ENCODE data around the gene SFSWAP. TPM values are rescaled to one million over a fixed set of nuclear protein-coding genes. Genes with fewer than 3 reads are reported as not detected.

SFSWAP gene
- total and polyA plus RNA-seq, 12 donors = 14.0 to 94.0 (median 29.1) TPM

- intact Hi-C loops (cut with DNase I) = no loop called here
- H3K36me3 ChIP-seq (replicated peaks in 1 of 2) = no peaks in the 10 kb centered on the region
- H3K27ac ChIP-seq = no peak overlapping the region
- no peaks in the 10 kb centered on the region for H3K9me3 ChIP-seq (replicated peaks in 1 of 3)
- no peak for TF ChIP-seq POLR2A (IDR thresholded peaks at IDR 0.05)
- no peak for TF ChIP-seq CTCF (IDR thresholded peaks at IDR 0.05)
- H3K4me3 ChIP-seq = peak overlapping the region in 1 of 4 donors; percentile 51
- 1 to 2% methylated on average over 50 to 64 of the region's 64 CpGs; no CpG with 5 or more reads in 2 of the 4 donors for WGBS, 4 donors
- H3K4me1 ChIP-seq (replicated peaks in 1 of 2) = peaks cover 4 to 30% of the 10 kb centered on the region in 2 donors
- DNase-seq = no peak
- peaks cover 52% of the 10 kb centered on the region for H3K27me3 ChIP-seq
Measured at GRCh38 chr12:131828671-131829355, 117.9 kb downstream of the SFSWAP start.

- intact Hi-C loops (cut with DNase I) = no loop called here
- Histone ChIP-seq H3K4me3 (peak overlapping the region in 1 of 4 donors; percentile 51), H3K27ac (no peak overlapping the region), H3K27me3 (peaks cover 55% of the 10 kb centered on the region), H3K9me3 (replicated peaks in 1 of 3) (no peaks in the 10 kb centered on the region), H3K36me3 (replicated peaks in 1 of 2) (no peaks in the 10 kb centered on the region), H3K4me1 (replicated peaks in 1 of 2) (peaks cover 4 to 30% of the 10 kb centered on the region in 2 donors)
- no peak for DNase-seq
- 15 to 19% methylated on average over 27 of the region's 27 CpGs; no CpG with 5 or more reads in 2 of the 4 donors for WGBS, 4 donors
- TF ChIP-seq POLR2A (IDR thresholded peaks at IDR 0.05) = no peak
- no peak for TF ChIP-seq CTCF (IDR thresholded peaks at IDR 0.05)
Measured at GRCh38 chr12:131829356-131829747, 118.5 kb downstream of the SFSWAP start.

- Histone ChIP-seq H3K27me3 (peaks cover 58% of the 10 kb centered on the region), H3K4me3 (peak overlapping the region in 1 of 4 donors; percentile 38), H3K4me1 (replicated peaks in 1 of 2) (peaks cover 4 to 30% of the 10 kb centered on the region in 2 donors), H3K36me3 (replicated peaks in 1 of 2) (no peaks in the 10 kb centered on the region), H3K27ac (peak overlapping the region in 2 of 5 donors; percentile 17 to 50), H3K9me3 (replicated peaks in 1 of 3) (no peaks in the 10 kb centered on the region)
- DNase-seq = peak in 1 of 7 donors; percentile 14
- intact Hi-C loops (cut with DNase I) = loop anchor here in 1 of 2 donors (5.0 kb wide), 1 partner anchor 728 kb away; no protein-coding TSS in a partner anchor
- TF ChIP-seq CTCF (IDR thresholded peaks at IDR 0.05) = no peak
- no peak for TF ChIP-seq POLR2A (IDR thresholded peaks at IDR 0.05)
- 20 to 46% (median 22%) methylated on average over 1 to 28 of the region's 28 CpGs for WGBS, 4 donors
Measured at GRCh38 chr12:131829791-131830334, 119.0 kb downstream of the SFSWAP start.

- Histone ChIP-seq H3K9me3 (replicated peaks in 1 of 3) (no peaks in the 10 kb centered on the region), H3K4me3 (peak overlapping the region in 2 of 4 donors; percentile 1 to 38), H3K36me3 (replicated peaks in 1 of 2) (no peaks in the 10 kb centered on the region), H3K4me1 (replicated peaks in 1 of 2) (peaks cover 4 to 30% of the 10 kb centered on the region in 2 donors), H3K27me3 (peaks cover 63% of the 10 kb centered on the region), H3K27ac (peak overlapping the region in 2 of 5 donors; percentile 17 to 50)
- 0 to 1% (median 0%) methylated on average over 12 to 50 of the region's 50 CpGs; no CpG with 5 or more reads in 1 of the 4 donors for WGBS, 4 donors
- TF ChIP-seq CTCF (IDR thresholded peaks at IDR 0.05) (peak in 5 of 6 experiments; percentile 14 to 59 (median 23)), POLR2A (IDR thresholded peaks at IDR 0.05) (no peak)
- intact Hi-C loops (cut with DNase I) = loop anchor here in 1 of 2 donors (5.0 kb wide), 1 partner anchor 728 kb away; no protein-coding TSS in a partner anchor
- DNase-seq = peak; percentile 61 to 79 (median 63)
Measured at GRCh38 chr12:131830335-131830913, 119.5 kb downstream of the SFSWAP start.

All from adrenal gland (tissue), 12 donors.